ENCODE measurements around the gene PLXDC2. TPM values are rescaled to one million over a fixed set of nuclear protein-coding genes. Genes with fewer than 3 reads are reported as not detected.

Gene PLXDC2
- total RNA-seq, 1 donor from 2014 or later, result 0.16 TPM

DNA sequence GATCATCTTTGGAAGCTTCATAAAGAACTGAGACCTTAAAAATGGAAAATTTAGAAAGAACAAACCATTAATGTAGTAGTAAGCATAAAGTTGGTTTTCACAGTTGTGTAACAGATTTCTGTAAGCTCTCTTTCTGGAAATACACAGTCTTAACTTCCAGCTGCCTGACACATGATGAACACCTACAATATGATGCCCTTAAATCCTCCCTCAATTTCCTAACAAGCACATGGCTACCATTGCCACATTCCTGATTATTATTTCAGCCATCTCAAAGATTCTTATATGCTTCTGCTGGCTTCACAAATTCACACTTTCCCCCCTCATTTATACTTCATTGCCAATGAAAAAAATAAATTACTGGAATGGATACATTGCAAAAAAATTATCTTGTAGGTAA, 49.4 kb downstream of the PLXDC2 start:
- peaks cover 2% of the 10 kb centered on the region for H3K9me3 Mint-ChIP-seq
- no peaks in the 10 kb centered on the region for H3K27me3 Mint-ChIP-seq
- no peaks in the 10 kb centered on the region for H3K36me3 Mint-ChIP-seq (ENCODE audit: low read depth)
- TF ChIP-seq CTCF (IDR thresholded peaks at IDR 0.05), result no peak
- H3K27ac Mint-ChIP-seq, result no peak overlapping the region
- POLR2A ChIA-PET, result no interaction called here
- ATAC-seq (ENCODE audit: low read depth), result no peak
- CTCF ChIA-PET, result no interaction called here
- no peak overlapping the region for H3K4me3 Mint-ChIP-seq
- no peak for DNase-seq
- intact Hi-C loops (cut with micrococcal nuclease), result no loop called here
- H3K4me1 Mint-ChIP-seq, result no peaks in the 10 kb centered on the region

- ChIA-PET CTCF (no interaction called here), POLR2A (no interaction called here)
- ATAC-seq (ENCODE audit: low read depth) (no peak), DNase-seq (no peak)
- intact Hi-C loops (cut with micrococcal nuclease), result no loop called here
- H3K27me3 Mint-ChIP-seq, result no peaks in the 10 kb centered on the region
- H3K27ac Mint-ChIP-seq, result no peak overlapping the region
- no peak overlapping the region for H3K4me3 Mint-ChIP-seq
- H3K4me1 Mint-ChIP-seq, result no peaks in the 10 kb centered on the region
- no peak for TF ChIP-seq CTCF (IDR thresholded peaks at IDR 0.05)
- H3K9me3 Mint-ChIP-seq, result peaks cover 4% of the 10 kb centered on the region
- no peaks in the 10 kb centered on the region for H3K36me3 Mint-ChIP-seq (ENCODE audit: low read depth)
Observed at GRCh38 chr10:19869370-19869769, 53.1 kb downstream of the PLXDC2 start.

GRCh38 chr10:19872504-19873271, 56.5 kb downstream of the PLXDC2 start:
- Mint-ChIP-seq H3K36me3 (ENCODE audit: low read depth) (no peaks in the 10 kb centered on the region), H3K9me3 (peaks cover 1% of the 10 kb centered on the region), H3K27ac (no peak overlapping the region), H3K4me1 (no peaks in the 10 kb centered on the region), H3K4me3 (no peak overlapping the region), H3K27me3 (no peaks in the 10 kb centered on the region)
- TF ChIP-seq CTCF (IDR thresholded peaks at IDR 0.05), result no peak
- no peak for DNase-seq
- intact Hi-C loops (cut with micrococcal nuclease), result no loop called here
- POLR2A ChIA-PET, result no interaction called here
- CTCF ChIA-PET, result no interaction called here
- no peak for ATAC-seq (ENCODE audit: low read depth)

GRCh38 chr10:19874190-19874589, 58.0 kb downstream of the PLXDC2 start:
- CTCF ChIA-PET, result no interaction called here
- H3K27me3 Mint-ChIP-seq, result no peaks in the 10 kb centered on the region
- peaks cover 1% of the 10 kb centered on the region for H3K9me3 Mint-ChIP-seq
- H3K36me3 Mint-ChIP-seq (ENCODE audit: low read depth), result no peaks in the 10 kb centered on the region
- H3K27ac Mint-ChIP-seq, result no peak overlapping the region
- intact Hi-C loops (cut with micrococcal nuclease), result no loop called here
- DNase-seq, result no peak
- no peaks in the 10 kb centered on the region for H3K4me1 Mint-ChIP-seq
- TF ChIP-seq CTCF (IDR thresholded peaks at IDR 0.05), result no peak
- H3K4me3 Mint-ChIP-seq, result no peak overlapping the region
- no peak for ATAC-seq (ENCODE audit: low read depth)
- POLR2A ChIA-PET, result no interaction called here

DNA sequence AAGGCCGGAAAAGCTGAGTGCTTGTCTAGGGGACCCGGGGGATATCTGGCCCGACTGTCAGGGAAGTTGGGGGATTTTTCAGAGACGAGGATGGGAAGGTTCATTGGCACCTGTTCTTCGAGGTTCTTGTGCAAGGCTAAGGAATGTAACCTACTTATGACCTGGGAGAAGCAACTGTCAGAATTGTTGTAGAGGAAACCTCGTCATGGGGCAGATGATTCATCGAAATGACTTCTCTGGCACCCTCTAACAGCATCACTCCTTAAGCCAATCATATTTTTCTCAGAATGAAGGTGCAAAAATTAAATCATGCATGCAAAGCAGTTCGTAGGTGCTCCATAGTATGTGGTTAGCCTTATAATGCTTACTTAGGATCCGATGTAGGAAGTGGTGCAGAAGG, 58.6 kb downstream of the PLXDC2 start:
- Mint-ChIP-seq H3K4me3 (no peak overlapping the region), H3K4me1 (no peaks in the 10 kb centered on the region), H3K36me3 (ENCODE audit: low read depth) (no peaks in the 10 kb centered on the region), H3K27ac (no peak overlapping the region), H3K27me3 (no peaks in the 10 kb centered on the region), H3K9me3 (peaks cover 1% of the 10 kb centered on the region)
- ATAC-seq (ENCODE audit: low read depth) (no peak), DNase-seq (no peak)
- no peak for TF ChIP-seq CTCF (IDR thresholded peaks at IDR 0.05)
- CTCF ChIA-PET, result no interaction called here
- POLR2A ChIA-PET, result no interaction called here
- intact Hi-C loops (cut with micrococcal nuclease), result no loop called here

All from activated B cell treated with CpG ODN at 0.5 μM for 24 hours (primary cell).